Transverse colon (tissue), 4 donors: ENCODE data around the gene DEAF1. TPM values are rescaled to one million over a fixed set of nuclear protein-coding genes. Genes with fewer than 3 reads are reported as not detected.

ENCODE experiments used
- DNase-seq: peaks from one replicate; pipeline ENCODE4 v3.0.0-alpha.2; 2019
- H3K27ac ChIP-seq, 4 donors: fragments of 200-600 bp; sonication (generic); 2 replicates each; pipeline ENCODE4 v1.5.1; 2016 to 2018; ENCODE audit warnings: inconsistent platforms in 4 of 4
- H3K27me3 ChIP-seq: fragments of 200-600 bp; sonication (generic); 2 replicates; pipeline ENCODE4 v1.5.1; 2017; ENCODE audit warnings: inconsistent platforms
- H3K36me3 ChIP-seq, 4 donors: fragments of 200-600 bp; sonication (generic); 2 replicates each; pipeline ENCODE4 v1.5.1; 2017 to 2019; ENCODE audit warnings: inconsistent platforms in 4 of 4
- H3K4me1 ChIP-seq, 4 donors: fragments of 200-600 bp; sonication (generic); 2 replicates each; pipeline ENCODE4 v1.5.1; 2017 to 2020; ENCODE audit warnings: inconsistent platforms in 4 of 4
- H3K4me3 ChIP-seq, 4 donors: fragments of 200-600 bp; sonication (generic); 1 replicate in 1 of 4; 2 replicates in 3 of 4; pipeline versions ENCODE4 v1.5.1 to v1.6.1; 2017 to 2019; ENCODE audit warnings: inconsistent platforms in 4 of 4
- H3K9me3 ChIP-seq, 2 donors: fragments of 200-600 bp; sonication (generic); 2 replicates each; pipeline ENCODE4 v1.5.1; 2017 to 2019; ENCODE audit warnings: inconsistent platforms in 2 of 2
- CTCF ChIP-seq, 5 experiments: fragments of 200-600 bp in 3 of 5; fragments of 450-650 bp in 2 of 5; sonication (generic) in 3 of 5; IDR thresholded peaks; 1 replicate in 2 of 5; 2 replicates in 3 of 5; pipeline ENCODE4 v1.5.1; 2016 to 2017; ENCODE audit warnings: antibody characterized with exemption in 5 of 5, inconsistent platforms in 3 of 5, mild to moderate bottlenecking in 2 of 5, moderate library complexity in 1 of 5
- EP300 ChIP-seq: sonication (generic); formaldehyde crosslinking; IDR thresholded peaks from one replicate; pipeline ENCODE4 v1.6.1; 2017; ENCODE audit warnings: antibody characterized with exemption, low read depth
- POLR2A ChIP-seq: fragments of 450-650 bp; IDR thresholded peaks from one replicate; pipeline ENCODE4 v1.6.1; 2016; ENCODE audit warnings: antibody characterized with exemption, mild to moderate bottlenecking, moderate library complexity
- POLR2AphosphoS5 ChIP-seq, 3 donors: sonication (generic); formaldehyde crosslinking; IDR thresholded peaks; one replicate each; pipeline ENCODE4 v1.6.1; 2016; ENCODE audit warnings: antibody characterized with exemption in 3 of 3
- WGBS, 2 donors: methylation state at CpG; one replicate each; pipeline ENCODE4 v1.1.5; 2018; ENCODE audit warnings: low coverage in 1 of 2; 5-methylcytosine and 5-hydroxymethylcytosine counted together
- in situ Hi-C, 4 donors: fragments of 200-750 bp; cut with MboI; loops; one replicate each; pipeline versions ENCODE4 v1.15.0 to v1.15.1; 2017; ENCODE audit warnings: low sequenced_read_pairs in 3 of 4, low pct_ligation_motif_present in 1 of 4, low pct_unique_long_range_greater_than_20kb in 1 of 4
- intact Hi-C: fragments of 100-400 bp; cut with DNase I; formaldehyde crosslinking; loops from one replicate; pipeline ENCODE4 v1.15.1; 2023; ENCODE audit warnings: low total_unique reads
- total RNA-seq, 4 donors: library from RNA; depleted of rRNA; stranded (reverse); fragments of >200 nt; gene quantifications; one replicate each; pipeline ENCODE4 v1.1.0, GENCODE V29; 2016

Gene DEAF1
- total RNA-seq, 4 donors from 2014 or later: 24.4 to 84.5 (median 34.0) TPM

- peaks cover 10% of the 10 kb centered on the region for H3K27me3 ChIP-seq
- intact Hi-C loops: no loop called here
- peak in 2 of 3 donors; percentile 33 to 43 for TF ChIP-seq POLR2AphosphoS5 (IDR thresholded peaks at IDR 0.05)
- TF ChIP-seq POLR2A: peak; percentile 37
- TF ChIP-seq CTCF (IDR thresholded peaks at IDR 0.05): no peak
- no peak for TF ChIP-seq EP300
- H3K4me3 ChIP-seq: no peak overlapping the region
- H3K9me3 ChIP-seq: no peaks in the 10 kb centered on the region
- DNase-seq: peak; percentile 77
- WGBS, 2 donors: 70 to 73% methylated on average over 5 to 25 of the region's 26 CpGs
- peaks cover 0 to 8% (median 0%) of the 10 kb centered on the region in 4 donors for H3K36me3 ChIP-seq
- H3K4me1 ChIP-seq: peaks cover 25 to 59% (median 51%) of the 10 kb centered on the region in 4 donors
- peak overlapping the region; percentile 92 to 94 (median 94) for H3K27ac ChIP-seq
- in situ Hi-C loops: no loop called here
Observed at GRCh38 chr11:702462-703461, 7.7 kb upstream of the DEAF1 start.

GRCh38 chr11:701741-702461 is 6.9 kb upstream of the DEAF1 start:
- peaks cover 22 to 59% (median 48%) of the 10 kb centered on the region in 4 donors for H3K4me1 ChIP-seq
- TF ChIP-seq EP300 (no peak), CTCF (IDR thresholded peaks at IDR 0.05) (no peak), POLR2A (no peak), POLR2AphosphoS5 (IDR thresholded peaks at IDR 0.05) (no peak)

GRCh38 chr11:699753-700152 is 4.7 kb upstream of the DEAF1 start:
- intact Hi-C loops: no loop called here
- no peak overlapping the region for H3K27ac ChIP-seq
- peaks cover 20 to 51% (median 38%) of the 10 kb centered on the region in 4 donors for H3K4me1 ChIP-seq

More at GRCh38 chr11:701741-702461, 6.9 kb upstream of the DEAF1 start:
- Histone ChIP-seq H3K27me3 (peaks cover 10% of the 10 kb centered on the region), H3K4me3 (no peak overlapping the region), H3K9me3 (no peaks in the 10 kb centered on the region), H3K27ac (peak overlapping the region in 3 of 4 donors; percentile 92 to 94 (median 93)), H3K36me3 (peaks cover 0 to 8% (median 0%) of the 10 kb centered on the region in 4 donors)
- no peak for DNase-seq
- in situ Hi-C loops: no loop called here
- intact Hi-C loops: no loop called here
- WGBS, 2 donors: 98% methylated on average over 12 of the region's 22 CpGs; no CpG with 5 or more reads in 1 of the 2 donors

More at GRCh38 chr11:699753-700152, 4.7 kb upstream of the DEAF1 start:
- Histone ChIP-seq H3K36me3 (peaks cover 0 to 8% (median 0%) of the 10 kb centered on the region in 4 donors), H3K27me3 (no peaks in the 10 kb centered on the region), H3K9me3 (no peaks in the 10 kb centered on the region), H3K4me3 (no peak overlapping the region)
- WGBS, 2 donors: 92% methylated on average over 1 of the region's 1 CpG; no CpG with 5 or more reads in 1 of the 2 donors
- TF ChIP-seq EP300 (no peak), POLR2A (no peak), CTCF (IDR thresholded peaks at IDR 0.05) (no peak), POLR2AphosphoS5 (IDR thresholded peaks at IDR 0.05) (no peak)
- in situ Hi-C loops: no loop called here
- DNase-seq: no peak
